NCI-H226 (cell line): ENCODE results near the gene EPHX1.

Source experiments
- DNase-seq: peaks from one replicate; pipeline ENCODE4 v3.0.0-alpha.2; 2015

EPHX1 gene

GRCh38 chr1:225844236-225845061, 34.5 kb downstream of the EPHX1 start:
- no peak for DNase-seq

- no peak for DNase-seq
Observed at GRCh38 chr1:225845097-225845496, 35.2 kb downstream of the EPHX1 start.

- DNase-seq = peak; percentile 26
Observed at GRCh38 chr1:225845571-225846259, 35.8 kb downstream of the EPHX1 start.

GRCh38 chr1:225846331-225847310, 36.7 kb downstream of the EPHX1 start:
- DNase-seq = no peak

GRCh38 chr1:225847610-225848009, 37.7 kb downstream of the EPHX1 start:
- DNase-seq = no peak

GRCh38 chr1:225848030-225848955, 38.4 kb downstream of the EPHX1 start:
- no peak for DNase-seq

GRCh38 chr1:225849925-225850324, 40.0 kb downstream of the EPHX1 start:
- no peak for DNase-seq

GRCh38 chr1:225850370-225850769, 40.4 kb downstream of the EPHX1 start:
- DNase-seq = no peak

- no peak for DNase-seq
Observed at GRCh38 chr1:225851805-225852204, 41.9 kb downstream of the EPHX1 start.

- DNase-seq = no peak
Observed at GRCh38 chr1:225852413-225853124, 42.6 kb downstream of the EPHX1 start.

- no peak for DNase-seq
Observed at GRCh38 chr1:225853441-225853840, 43.5 kb downstream of the EPHX1 start.

GRCh38 chr1:225855503-225856300, 45.8 kb downstream of the EPHX1 start:
- no peak for DNase-seq

- no peak for DNase-seq
Observed at GRCh38 chr1:225857256-225857655, 47.3 kb downstream of the EPHX1 start.

- no peak for DNase-seq
Observed at GRCh38 chr1:225859151-225859550, 49.2 kb downstream of the EPHX1 start.

- DNase-seq = no peak
Observed at GRCh38 chr1:225860107-225860506, 50.2 kb downstream of the EPHX1 start.

GRCh38 chr1:225860876-225861441, 51.0 kb downstream of the EPHX1 start:
- no peak for DNase-seq

- DNase-seq = no peak
Observed at GRCh38 chr1:225861834-225862580, 52.1 kb downstream of the EPHX1 start.

- DNase-seq = no peak
Observed at GRCh38 chr1:225862581-225862950, 52.6 kb downstream of the EPHX1 start.

- DNase-seq = no peak
Observed at GRCh38 chr1:225863167-225863566, 53.2 kb downstream of the EPHX1 start.
